ENCODE results near the gene GSG1L.

The GSG1L gene

GRCh38 chr16:27928542-27928941 is 135.0 kb downstream of the GSG1L start:
- H3K4me3 ChIP-seq (ENCODE audit: low read depth, low read length) = no peak overlapping the region
- TF ChIP-seq, protein P1, sequence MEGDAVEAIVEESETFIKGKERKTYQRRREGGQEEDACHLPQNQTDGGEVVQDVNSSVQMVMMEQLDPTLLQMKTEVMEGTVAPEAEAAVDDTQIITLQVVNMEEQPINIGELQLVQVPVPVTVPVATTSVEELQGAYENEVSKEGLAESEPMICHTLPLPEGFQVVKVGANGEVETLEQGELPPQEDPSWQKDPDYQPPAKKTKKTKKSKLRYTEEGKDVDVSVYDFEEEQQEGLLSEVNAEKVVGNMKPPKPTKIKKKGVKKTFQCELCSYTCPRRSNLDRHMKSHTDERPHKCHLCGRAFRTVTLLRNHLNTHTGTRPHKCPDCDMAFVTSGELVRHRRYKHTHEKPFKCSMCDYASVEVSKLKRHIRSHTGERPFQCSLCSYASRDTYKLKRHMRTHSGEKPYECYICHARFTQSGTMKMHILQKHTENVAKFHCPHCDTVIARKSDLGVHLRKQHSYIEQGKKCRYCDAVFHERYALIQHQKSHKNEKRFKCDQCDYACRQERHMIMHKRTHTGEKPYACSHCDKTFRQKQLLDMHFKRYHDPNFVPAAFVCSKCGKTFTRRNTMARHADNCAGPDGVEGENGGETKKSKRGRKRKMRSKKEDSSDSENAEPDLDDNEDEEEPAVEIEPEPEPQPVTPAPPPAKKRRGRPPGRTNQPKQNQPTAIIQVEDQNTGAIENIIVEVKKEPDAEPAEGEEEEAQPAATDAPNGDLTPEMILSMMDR (IDR thresholded peaks at IDR 0.05; ENCODE audit: control insufficient read depth, extremely low read depth, insufficient read depth) = no peak
- no peak for DNase-seq (ENCODE audit: low read depth)

GRCh38 chr16:27927266-27927901 is 136.1 kb downstream of the GSG1L start:
- TF ChIP-seq, protein P1 (IDR thresholded peaks at IDR 0.05; ENCODE audit: control insufficient read depth, extremely low read depth, insufficient read depth) = no peak
- DNase-seq (ENCODE audit: low read depth) = no peak
- H3K4me3 ChIP-seq (ENCODE audit: low read depth, low read length) = no peak overlapping the region

GRCh38 chr16:27925612-27926011 is 137.9 kb downstream of the GSG1L start:
- no peak for DNase-seq (ENCODE audit: low read depth)
- H3K4me3 ChIP-seq (ENCODE audit: low read depth, low read length) = no peak overlapping the region
- TF ChIP-seq, protein P1 (IDR thresholded peaks at IDR 0.05; ENCODE audit: control insufficient read depth, extremely low read depth, insufficient read depth) = no peak

DNA sequence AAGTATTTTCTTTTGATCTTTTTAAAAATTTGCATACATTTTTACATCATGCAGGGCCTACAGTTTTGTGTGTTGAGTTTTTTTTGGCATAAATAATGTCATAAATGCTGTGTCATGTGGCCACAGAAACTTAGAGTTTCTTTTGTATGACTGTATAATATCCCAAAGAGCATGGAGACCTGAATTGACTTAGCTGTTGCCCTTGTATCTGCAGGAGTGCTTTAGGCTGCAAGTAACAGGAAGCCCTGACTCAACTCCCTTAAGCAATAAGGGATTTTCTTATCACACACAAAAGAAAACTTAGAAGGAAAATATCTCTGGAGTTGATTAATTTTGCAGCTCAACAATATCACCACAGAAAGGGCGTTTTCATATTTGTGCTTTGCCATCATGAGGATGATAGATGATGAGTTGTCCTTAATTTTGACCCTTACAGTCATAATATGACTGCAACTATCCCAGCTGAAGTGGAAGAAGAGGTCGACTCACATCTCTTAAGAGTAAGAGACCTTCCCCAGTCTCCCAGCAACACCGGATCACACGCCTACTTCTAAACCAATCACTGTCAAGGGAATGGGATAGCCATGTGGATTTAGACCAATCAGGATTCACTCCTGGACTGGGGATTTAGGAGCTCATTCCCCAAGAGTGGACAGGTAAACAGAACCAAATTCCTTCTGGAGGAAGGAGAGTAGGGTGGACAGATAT is 138.9 kb downstream of the GSG1L start:
- TF ChIP-seq, protein P1 (IDR thresholded peaks at IDR 0.05; ENCODE audit: control insufficient read depth, extremely low read depth, insufficient read depth) = no peak
- no peak for DNase-seq (ENCODE audit: low read depth)
- H3K4me3 ChIP-seq (ENCODE audit: low read depth, low read length) = no peak overlapping the region

- DNase-seq (ENCODE audit: low read depth) = no peak
- H3K4me3 ChIP-seq (ENCODE audit: low read depth, low read length) = no peak overlapping the region
- TF ChIP-seq, protein P1 (IDR thresholded peaks at IDR 0.05; ENCODE audit: control insufficient read depth, extremely low read depth, insufficient read depth) = no peak
These were observed 139.8 kb downstream of the GSG1L start for GRCh38 chr16:27923751-27924150.

DNA sequence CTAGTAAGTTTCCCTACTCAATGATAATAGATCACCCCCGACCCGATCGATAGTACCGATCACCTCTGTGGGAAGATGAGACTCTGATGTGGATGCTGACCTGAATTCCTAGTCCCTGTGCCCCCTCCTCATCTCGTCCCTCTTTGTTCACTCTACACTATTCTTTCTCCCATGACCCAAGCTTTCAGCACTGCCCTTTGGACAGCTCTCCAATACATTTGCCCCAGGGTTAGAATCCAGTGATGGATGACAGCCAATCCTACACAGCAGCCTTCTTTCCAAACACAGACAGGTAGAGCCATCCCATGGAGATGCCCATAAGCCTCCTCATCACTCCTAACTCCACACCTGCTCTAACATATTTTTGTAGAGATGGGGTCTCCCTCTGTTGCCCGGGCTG is 141.1 kb downstream of the GSG1L start:
- TF ChIP-seq, protein P1 (IDR thresholded peaks at IDR 0.05; ENCODE audit: control insufficient read depth, extremely low read depth, insufficient read depth) = no peak
- no peak overlapping the region for H3K4me3 ChIP-seq (ENCODE audit: low read depth, low read length)
- DNase-seq (ENCODE audit: low read depth) = no peak
